ENCODE results near the gene NXF1. TPM values are rescaled to one million over a fixed set of nuclear protein-coding genes. Genes with fewer than 3 reads are reported as not detected.

The NXF1 gene
- total RNA-seq, 1 donor from 2014 or later, result 15.3 TPM

DNA sequence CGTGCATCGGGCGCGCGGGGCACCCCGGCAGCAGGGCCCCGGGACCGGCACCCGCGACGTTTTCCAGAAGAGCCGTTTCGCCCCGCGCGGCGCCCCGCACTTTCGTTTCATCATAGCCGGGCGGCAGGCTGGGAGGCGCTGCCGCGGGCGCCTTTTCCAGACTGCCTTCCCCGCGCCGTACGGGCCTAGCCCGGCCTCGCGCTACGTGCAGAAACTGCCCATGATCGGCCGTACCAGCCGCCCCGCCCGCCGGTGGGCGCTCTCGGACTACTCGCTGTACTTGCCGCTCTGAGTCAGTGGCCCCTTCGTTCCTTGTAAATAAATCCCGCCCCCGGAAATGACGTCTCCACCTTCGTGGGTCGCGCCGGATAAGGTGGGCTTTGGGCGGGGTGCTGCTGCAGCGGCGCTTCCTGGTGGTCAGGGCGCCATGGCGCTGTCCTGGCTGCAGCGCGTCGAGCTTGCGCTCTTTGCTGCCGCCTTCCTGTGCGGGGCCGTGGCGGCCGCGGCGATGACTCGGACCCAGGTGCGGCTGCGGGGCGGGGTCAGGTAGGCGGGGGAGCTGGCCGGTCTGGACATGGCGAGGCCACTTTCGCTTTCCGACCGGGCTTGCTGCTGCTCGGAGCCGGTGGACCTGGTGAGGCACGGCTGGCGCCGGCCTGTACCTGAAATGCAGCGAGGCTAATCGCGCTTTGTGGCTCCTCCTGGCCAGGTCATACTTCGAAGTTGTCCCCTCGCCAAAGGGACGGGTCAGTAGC, 18.1 kb downstream of the NXF1 start, which contains the start of gene TMEM179B:
Gene TMEM179B, plus strand, starts transcription at position 398 of the 755 bp plus-strand sequence. Its CDS starts 30 bp downstream, at position 428.
- Histone ChIP-seq H3K36me3 (ENCODE audit: control insufficient read depth, insufficient read depth, low read length) (peaks cover 3% of the 10 kb centered on the region), H3K4me3 (ENCODE audit: low read depth, low read length) (peak within 1 kb of the TSS; percentile 80), H3K27me3 (ENCODE audit: control insufficient read depth, insufficient read depth, low read length) (no peaks in the 10 kb centered on the region)
- DNase-seq (ENCODE audit: low read depth) (peak; percentile 96), FAIRE-seq (no peak)
- TF ChIP-seq, protein P1, sequence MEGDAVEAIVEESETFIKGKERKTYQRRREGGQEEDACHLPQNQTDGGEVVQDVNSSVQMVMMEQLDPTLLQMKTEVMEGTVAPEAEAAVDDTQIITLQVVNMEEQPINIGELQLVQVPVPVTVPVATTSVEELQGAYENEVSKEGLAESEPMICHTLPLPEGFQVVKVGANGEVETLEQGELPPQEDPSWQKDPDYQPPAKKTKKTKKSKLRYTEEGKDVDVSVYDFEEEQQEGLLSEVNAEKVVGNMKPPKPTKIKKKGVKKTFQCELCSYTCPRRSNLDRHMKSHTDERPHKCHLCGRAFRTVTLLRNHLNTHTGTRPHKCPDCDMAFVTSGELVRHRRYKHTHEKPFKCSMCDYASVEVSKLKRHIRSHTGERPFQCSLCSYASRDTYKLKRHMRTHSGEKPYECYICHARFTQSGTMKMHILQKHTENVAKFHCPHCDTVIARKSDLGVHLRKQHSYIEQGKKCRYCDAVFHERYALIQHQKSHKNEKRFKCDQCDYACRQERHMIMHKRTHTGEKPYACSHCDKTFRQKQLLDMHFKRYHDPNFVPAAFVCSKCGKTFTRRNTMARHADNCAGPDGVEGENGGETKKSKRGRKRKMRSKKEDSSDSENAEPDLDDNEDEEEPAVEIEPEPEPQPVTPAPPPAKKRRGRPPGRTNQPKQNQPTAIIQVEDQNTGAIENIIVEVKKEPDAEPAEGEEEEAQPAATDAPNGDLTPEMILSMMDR (IDR thresholded peaks at IDR 0.05; ENCODE audit: insufficient read depth, low read length, severe bottlenecking), result peak; percentile 87

DNA sequence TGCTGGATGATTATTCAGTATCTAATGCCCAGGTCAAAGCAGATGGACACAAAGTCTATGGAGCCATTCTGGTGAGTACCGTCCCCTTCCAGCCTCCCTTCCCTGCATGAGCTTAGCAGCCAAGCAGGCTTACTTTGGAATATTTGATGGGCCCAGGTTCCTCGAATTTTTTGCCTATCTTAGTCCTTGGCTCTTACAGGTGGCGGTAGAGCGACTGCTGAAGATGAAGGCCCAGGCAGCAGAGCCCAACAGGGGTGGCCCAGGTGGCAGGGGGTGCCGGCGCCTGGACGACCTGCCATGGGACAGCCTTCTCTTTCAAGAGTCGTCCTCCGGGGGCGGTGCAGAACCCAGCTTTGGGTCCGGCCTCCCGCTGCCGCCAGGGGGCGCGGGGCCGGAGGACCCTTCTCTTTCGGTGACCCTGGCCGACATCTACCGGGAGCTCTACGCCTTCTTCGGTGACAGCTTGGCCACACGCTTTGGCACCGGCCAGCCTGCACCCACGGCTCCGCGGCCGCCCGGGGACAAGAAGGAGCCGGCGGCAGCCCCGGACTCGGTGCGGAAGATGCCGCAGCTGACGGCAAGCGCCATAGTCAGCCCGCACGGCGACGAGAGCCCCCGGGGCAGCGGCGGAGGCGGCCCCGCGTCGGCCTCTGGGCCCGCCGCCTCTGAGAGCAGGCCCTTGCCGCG, 18.8 kb downstream of the NXF1 start:
- no peaks in the 10 kb centered on the region for H3K27me3 ChIP-seq (ENCODE audit: control insufficient read depth, insufficient read depth, low read length)
- H3K4me3 ChIP-seq (ENCODE audit: low read depth, low read length), result peak overlapping the region; percentile 80
- H3K36me3 ChIP-seq (ENCODE audit: control insufficient read depth, insufficient read depth, low read length), result peaks cover 3% of the 10 kb centered on the region
- peak; percentile 52 for DNase-seq (ENCODE audit: low read depth)
- no peak for FAIRE-seq
- TF ChIP-seq, protein P1 (IDR thresholded peaks at IDR 0.05; ENCODE audit: insufficient read depth, low read length, severe bottlenecking), result peak; percentile 100

- H3K4me3 ChIP-seq (ENCODE audit: low read depth, low read length), result no peak overlapping the region
- FAIRE-seq, result no peak
- H3K36me3 ChIP-seq (ENCODE audit: control insufficient read depth, insufficient read depth, low read length), result peaks cover 1% of the 10 kb centered on the region
Observed at GRCh38 chr11:62782753-62783152, 22.5 kb downstream of the NXF1 start.

GRCh38 chr11:62778441-62778840, 26.8 kb downstream of the NXF1 start:
- Histone ChIP-seq H3K27me3 (ENCODE audit: control insufficient read depth, insufficient read depth, low read length) (no peaks in the 10 kb centered on the region), H3K36me3 (ENCODE audit: control insufficient read depth, insufficient read depth, low read length) (peaks cover 10% of the 10 kb centered on the region), H3K4me3 (ENCODE audit: low read depth, low read length) (no peak overlapping the region)
- TF ChIP-seq, protein P1 (IDR thresholded peaks at IDR 0.05; ENCODE audit: insufficient read depth, low read length, severe bottlenecking), result no peak
- FAIRE-seq (no peak), DNase-seq (ENCODE audit: low read depth) (no peak)

More at GRCh38 chr11:62782753-62783152, 22.5 kb downstream of the NXF1 start:
- no peaks in the 10 kb centered on the region for H3K27me3 ChIP-seq (ENCODE audit: control insufficient read depth, insufficient read depth, low read length)
- TF ChIP-seq, protein P1 (IDR thresholded peaks at IDR 0.05; ENCODE audit: insufficient read depth, low read length, severe bottlenecking), result no peak
- DNase-seq (ENCODE audit: low read depth), result no peak

DNA sequence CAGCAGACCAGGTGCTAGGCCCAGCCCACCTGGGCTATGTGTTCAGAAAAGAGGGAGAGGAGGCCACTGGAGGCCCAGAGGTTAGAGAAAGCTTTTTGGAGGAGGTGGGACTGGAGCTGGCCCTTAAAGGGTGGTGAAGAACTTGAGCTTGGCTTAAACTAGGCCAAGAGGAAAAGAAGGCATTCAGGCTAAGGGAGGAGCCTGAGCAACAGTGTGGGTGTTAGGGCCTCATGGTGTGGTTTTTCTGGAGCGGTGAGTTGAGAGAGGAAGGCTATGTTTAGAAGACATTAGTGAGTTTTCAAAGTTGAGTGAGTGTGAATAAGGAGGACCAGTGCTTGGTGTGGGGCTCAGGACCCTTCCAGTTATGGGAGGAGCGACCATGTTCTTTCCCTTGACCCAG, 27.9 kb downstream of the NXF1 start:
- DNase-seq (ENCODE audit: low read depth) (no peak), FAIRE-seq (no peak)
- TF ChIP-seq, protein P1 (IDR thresholded peaks at IDR 0.05; ENCODE audit: insufficient read depth, low read length, severe bottlenecking), result no peak
- no peaks in the 10 kb centered on the region for H3K27me3 ChIP-seq (ENCODE audit: control insufficient read depth, insufficient read depth, low read length)
- peaks cover 10% of the 10 kb centered on the region for H3K36me3 ChIP-seq (ENCODE audit: control insufficient read depth, insufficient read depth, low read length)
- H3K4me3 ChIP-seq (ENCODE audit: low read depth, low read length), result no peak overlapping the region
